ENCODE results near the gene GRAMD4.

The GRAMD4 gene, protein sequence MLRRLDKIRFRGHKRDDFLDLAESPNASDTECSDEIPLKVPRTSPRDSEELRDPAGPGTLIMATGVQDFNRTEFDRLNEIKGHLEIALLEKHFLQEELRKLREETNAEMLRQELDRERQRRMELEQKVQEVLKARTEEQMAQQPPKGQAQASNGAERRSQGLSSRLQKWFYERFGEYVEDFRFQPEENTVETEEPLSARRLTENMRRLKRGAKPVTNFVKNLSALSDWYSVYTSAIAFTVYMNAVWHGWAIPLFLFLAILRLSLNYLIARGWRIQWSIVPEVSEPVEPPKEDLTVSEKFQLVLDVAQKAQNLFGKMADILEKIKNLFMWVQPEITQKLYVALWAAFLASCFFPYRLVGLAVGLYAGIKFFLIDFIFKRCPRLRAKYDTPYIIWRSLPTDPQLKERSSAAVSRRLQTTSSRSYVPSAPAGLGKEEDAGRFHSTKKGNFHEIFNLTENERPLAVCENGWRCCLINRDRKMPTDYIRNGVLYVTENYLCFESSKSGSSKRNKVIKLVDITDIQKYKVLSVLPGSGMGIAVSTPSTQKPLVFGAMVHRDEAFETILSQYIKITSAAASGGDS

DNA sequence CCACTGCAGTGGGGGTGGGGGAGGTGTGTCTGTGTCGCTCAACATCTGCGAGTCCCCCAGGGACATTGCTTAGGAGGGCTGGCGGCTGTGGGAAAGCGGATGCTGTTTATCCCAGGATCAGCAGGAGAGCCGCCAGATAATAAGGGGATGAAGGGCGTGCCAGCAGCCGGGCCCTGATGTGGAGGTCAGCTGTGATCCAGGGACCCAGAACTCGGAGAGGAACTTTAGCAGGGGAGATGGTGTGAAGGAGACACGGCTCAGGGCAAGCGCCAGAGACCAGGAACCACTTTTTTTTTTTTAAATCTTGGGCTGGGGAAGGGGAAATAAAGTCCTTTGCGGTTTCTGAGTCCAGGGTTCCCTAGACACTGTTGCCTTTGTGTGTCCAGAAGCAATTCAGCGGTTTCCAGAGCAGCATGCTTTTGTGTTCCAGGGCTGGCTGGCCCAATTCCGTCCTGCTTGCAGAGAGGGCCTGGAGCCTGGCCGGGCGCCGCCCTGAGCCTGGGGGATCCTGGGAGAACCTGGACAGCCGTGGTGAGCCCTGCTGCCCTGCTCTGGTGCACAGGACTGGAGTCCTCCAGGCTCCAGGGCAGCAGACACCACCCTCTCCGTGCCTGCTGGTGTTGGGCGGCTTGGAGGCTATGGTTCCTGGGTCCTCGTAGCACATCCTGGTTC lies at the start of gene GRAMD4:
Gene GRAMD4 (plus strand): TSS at position 557 of the 672 bp plus-strand sequence. CDS start 6,414 bp downstream, outside the sequence.
- DNase-seq (ENCODE audit: low spot score): peak; percentile 87

GRCh38 chr22:46571642-46572250 lies 48.4 kb upstream of the GRAMD4 start:
- DNase-seq (ENCODE audit: low spot score): no peak

DNA sequence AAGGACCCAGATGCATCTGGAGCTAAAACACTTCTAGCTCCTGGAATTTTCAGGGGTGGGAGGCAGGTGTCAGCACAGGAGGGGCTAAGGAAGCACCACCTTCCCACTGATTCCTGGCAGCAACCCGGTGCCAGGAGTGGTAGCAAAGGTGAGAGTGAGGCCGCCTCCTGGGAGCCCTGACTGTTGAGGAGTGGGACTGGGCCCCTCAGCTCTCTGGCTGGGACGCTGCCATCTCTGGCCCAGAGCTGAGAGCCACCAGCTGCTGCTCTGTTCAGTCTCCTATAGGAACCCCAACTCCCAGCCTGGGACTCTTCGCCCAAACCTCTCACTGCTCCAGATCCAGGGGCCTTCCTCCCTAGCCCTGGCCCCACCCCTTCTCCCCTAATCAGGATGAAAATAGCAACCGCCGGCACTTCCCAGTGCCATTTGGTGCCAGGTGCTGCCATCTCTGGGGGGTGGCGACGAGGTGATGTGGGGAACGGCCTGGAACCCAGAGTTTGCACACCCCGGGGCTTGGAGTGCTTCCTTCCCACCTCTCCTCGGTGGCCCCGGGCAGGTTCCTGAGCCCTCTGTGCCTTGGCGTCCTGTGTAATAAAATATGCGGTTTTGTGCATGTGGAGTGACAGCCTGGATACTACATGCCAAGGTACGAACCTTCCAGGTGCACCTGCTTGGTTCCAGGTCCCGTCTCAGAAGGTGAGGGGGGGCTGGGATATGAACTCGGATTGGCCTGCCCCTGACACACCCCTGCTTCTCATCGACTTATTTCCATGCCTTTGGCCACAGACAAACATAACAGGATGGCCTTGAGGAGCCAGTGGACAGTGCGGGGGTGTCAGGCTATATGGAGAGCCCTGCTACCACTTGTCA lies 47.0 kb upstream of the GRAMD4 start:
- DNase-seq (ENCODE audit: low spot score): no peak

- no peak for DNase-seq (ENCODE audit: low spot score)
These were observed 46.3 kb upstream of the GRAMD4 start for GRCh38 chr22:46573781-46574437.

- no peak for DNase-seq (ENCODE audit: low spot score)
These were observed 45.7 kb upstream of the GRAMD4 start for GRCh38 chr22:46574438-46574992.

DNA sequence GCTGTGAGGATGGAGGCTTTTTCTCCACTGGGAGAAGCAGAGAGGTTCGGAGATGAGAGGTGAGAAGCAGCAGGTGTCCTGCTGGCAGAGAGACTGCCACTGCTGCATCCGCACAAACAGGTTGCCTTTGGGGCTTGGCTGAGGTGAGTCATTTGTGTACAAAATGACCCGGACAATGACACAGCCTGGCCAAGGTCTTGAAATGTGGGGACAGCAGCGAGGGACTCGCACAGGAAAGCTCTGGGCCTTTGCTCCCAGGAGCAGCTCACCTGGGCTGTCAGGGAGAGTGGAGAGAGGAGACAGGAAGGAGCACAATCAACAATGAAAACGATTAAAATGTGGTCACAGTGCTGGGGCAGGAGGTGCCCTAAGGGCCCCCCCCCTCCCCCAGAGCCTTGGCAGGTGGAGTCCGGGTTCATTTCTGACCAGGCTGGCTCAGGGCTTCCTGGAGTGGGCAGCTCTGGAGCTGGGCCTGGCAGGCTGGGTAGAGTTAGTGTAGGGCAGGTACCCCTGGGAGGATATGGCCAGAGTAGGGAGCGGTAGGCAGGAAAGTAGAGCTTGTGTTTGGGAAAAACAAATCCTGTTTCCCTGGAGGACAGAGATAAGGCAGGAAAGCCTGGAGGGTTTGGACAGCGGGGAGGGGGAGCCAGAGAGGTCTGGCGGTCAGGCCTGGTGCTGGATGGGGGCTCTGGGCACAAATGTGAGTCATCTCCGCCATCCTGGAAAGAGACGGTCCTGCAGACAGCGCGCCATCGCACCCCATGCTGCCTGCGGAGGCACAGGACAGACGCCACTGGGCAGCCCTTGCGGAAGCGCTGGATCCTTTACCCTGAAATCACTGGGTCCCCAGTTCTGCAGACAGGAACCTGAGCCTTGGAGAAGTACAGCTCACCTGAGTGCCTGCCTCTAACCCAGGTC lies 44.9 kb upstream of the GRAMD4 start:
- DNase-seq (ENCODE audit: low spot score): no peak

GRCh38 chr22:46575911-46576555 lies 44.2 kb upstream of the GRAMD4 start:
- DNase-seq (ENCODE audit: low spot score): no peak

- peak; percentile 98 for DNase-seq (ENCODE audit: low spot score)
These were observed 43.4 kb upstream of the GRAMD4 start for GRCh38 chr22:46576556-46577367.

DNA sequence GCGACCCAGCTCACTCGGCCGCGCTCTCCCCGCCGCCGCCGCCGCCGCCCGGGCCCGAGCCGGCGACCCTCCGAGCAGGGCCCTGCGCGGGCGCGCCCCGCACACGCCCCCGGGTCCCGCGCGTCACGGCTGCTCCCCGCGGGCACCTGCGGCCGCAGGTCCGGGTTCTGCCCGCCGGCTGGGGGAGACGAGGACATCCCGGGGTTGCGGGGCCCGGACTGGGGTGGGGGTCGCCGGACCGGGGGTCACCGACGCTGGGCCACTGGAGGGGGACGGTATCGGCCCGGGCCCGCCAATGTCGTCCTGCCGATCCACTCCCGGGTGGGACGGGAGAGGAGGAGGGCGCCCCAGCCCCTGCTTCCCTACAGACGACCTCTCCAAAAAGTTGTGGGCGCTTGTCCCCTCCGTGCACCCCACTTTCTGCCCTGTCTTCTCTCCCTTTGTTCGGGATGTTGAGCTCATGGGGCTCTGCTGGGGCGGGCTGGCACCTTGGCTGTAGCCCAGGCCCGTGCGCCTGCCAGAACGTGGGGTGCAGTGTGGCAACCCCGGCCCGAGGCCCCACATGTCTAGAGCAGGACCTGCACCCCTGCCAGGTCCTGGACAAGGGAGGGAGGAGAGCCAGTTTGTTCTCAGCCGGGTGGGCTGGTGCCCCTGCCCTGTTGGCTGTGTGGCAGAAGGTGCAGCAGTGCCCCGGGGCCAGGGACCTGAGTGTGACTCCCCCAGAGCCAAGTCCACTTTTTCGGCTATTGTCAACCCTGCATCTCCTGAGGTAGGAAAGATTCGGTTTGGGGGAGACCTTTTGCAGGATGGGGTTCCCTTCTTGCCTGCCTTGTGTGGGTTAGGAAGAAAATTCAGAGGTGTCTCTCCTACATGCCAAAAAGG lies 42.6 kb upstream of the GRAMD4 start:
- peak; percentile 79 for DNase-seq (ENCODE audit: low spot score)

GRCh38 chr22:46578251-46578823 lies 41.8 kb upstream of the GRAMD4 start:
- DNase-seq (ENCODE audit: low spot score): no peak

GRCh38 chr22:46578824-46579561 lies 41.2 kb upstream of the GRAMD4 start:
- no peak for DNase-seq (ENCODE audit: low spot score)

GRCh38 chr22:46579751-46580449 lies 40.3 kb upstream of the GRAMD4 start:
- DNase-seq (ENCODE audit: low spot score): no peak

DNA sequence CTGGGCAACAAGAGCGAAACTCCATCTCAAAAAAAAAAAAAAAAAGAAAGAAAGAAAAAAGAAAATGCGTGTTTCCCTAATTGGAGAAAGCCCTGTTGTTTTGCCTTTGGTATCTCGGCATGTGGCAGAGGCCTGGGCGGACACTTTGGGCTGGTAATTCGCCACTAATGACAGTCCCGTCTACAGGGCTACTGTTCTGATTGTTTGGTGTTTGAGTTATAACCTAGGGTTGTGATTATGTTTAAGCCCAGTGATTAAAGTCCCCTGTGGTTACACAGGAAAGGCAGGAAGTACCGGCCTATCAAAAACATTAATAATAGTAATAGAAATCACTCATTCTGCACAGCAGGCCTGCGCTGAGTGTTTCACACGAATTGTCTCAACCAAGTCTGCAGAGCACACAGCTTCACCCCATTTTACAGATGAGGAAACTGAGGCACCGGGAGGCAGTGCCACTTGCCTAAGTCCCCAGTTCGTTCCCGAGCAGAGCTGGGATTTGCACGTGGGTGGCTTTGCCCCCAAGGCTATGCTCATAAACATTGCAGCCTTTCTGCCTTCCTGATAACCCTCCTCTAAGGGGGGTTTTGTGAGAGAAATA lies 39.1 kb upstream of the GRAMD4 start:
- no peak for DNase-seq (ENCODE audit: low spot score)

DNA sequence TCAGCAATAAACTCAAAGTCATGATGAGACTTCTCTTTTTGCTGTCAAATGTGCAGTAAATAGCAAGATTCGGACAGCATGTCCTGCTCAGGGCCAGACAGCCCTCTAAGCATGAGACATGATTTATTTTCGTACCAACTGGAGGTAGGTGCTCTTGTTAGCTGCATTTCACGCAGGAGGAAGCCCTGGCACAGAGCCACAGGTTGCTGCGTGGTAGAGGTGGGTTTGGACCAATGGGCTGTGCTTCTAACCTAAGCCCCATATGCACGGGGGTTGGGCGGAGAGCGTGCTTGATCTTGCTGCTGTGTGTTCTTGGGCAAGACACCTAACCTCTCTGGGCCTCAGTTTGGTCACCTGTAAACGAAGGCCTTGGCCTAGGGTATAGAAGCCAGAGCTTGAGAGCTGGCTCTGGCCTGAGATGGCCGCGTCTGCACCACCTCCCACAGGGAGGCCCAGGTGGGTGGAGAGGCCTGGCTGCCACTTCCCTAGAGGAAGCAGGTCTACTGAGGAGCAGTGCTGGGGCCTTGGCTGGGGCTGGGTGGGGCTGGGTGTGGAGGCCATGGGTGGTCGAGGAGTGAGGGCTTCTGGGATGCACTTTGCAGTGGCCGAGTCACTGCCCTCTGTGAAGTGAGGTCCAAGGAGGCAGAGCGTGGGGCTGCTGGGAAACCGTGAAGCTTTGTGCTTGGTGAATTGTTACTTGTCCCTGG lies 38.5 kb upstream of the GRAMD4 start:
- DNase-seq (ENCODE audit: low spot score): no peak

Data from D341Med (cell line).